DOHH2 (cell line): ENCODE results near the gene MCU.

Source experiments
- EZH2phosphoT487 ChIP-seq: fragments of 200-600 bp; sonication (generic); IDR thresholded peaks from 2 replicates; pipeline ENCODE4 v1.6.1; 2017; ENCODE audit warnings: borderline replicate concordance, mild to moderate bottlenecking, antibody characterized with exemption, low read length, moderate library complexity, mixed read lengths
- TF ChIP-seq, protein P1 (sequence below): fragments of 200-600 bp; sonication (generic); IDR thresholded peaks from one replicate; pipeline ENCODE4 v1.5.1; 2014; ENCODE audit warnings: antibody characterized with exemption, mild to moderate bottlenecking, low read depth, low read length; ENCODE audit not compliant: poor library complexity, severe bottlenecking

DNA sequence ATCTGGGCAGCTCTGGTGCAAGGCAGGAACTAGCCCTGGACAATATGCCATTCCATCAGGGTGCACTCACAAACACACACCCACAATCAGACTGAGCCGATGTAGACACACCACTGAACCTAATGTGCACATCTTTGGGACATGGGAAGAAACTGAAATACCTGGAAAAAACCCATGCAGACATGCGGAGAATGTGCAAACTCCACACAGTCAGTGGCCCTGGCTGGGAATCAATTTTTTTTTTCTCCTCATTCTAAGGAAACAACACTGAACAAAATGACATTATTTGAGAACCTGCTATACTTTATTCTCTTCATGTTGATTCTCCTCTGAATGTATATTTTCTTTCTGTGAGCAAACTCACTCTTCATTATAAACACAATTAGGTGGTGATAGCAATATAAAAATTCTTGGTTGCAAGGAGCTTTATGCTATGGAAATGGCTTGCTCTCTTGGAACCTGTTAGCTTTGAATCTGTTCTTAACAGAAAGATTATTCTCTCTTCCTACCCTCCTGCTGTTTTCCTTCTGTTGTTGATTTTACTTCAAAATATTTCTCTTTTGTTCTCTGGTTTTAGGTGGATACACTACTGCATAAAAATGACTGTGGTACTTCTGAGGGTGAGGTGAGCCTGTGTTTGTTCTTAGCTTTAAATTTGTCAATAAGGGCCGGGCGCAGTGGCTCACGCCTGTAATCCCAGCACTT, 33.1 kb upstream of the MCU start:
- TF ChIP-seq, protein P1, sequence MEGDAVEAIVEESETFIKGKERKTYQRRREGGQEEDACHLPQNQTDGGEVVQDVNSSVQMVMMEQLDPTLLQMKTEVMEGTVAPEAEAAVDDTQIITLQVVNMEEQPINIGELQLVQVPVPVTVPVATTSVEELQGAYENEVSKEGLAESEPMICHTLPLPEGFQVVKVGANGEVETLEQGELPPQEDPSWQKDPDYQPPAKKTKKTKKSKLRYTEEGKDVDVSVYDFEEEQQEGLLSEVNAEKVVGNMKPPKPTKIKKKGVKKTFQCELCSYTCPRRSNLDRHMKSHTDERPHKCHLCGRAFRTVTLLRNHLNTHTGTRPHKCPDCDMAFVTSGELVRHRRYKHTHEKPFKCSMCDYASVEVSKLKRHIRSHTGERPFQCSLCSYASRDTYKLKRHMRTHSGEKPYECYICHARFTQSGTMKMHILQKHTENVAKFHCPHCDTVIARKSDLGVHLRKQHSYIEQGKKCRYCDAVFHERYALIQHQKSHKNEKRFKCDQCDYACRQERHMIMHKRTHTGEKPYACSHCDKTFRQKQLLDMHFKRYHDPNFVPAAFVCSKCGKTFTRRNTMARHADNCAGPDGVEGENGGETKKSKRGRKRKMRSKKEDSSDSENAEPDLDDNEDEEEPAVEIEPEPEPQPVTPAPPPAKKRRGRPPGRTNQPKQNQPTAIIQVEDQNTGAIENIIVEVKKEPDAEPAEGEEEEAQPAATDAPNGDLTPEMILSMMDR: no peak
- TF ChIP-seq EZH2phosphoT487: no peak
